GM11168 (cell line): ENCODE data around the gene CH25H.

Source experiments
- in situ Hi-C: fragments of 300-500 bp; cut with MboI; formaldehyde crosslinking; loops from one replicate; pipeline ENCODE4 v1.12.0; 2022; ENCODE audit warnings: low sequenced_read_pairs; ENCODE audit not compliant: unreplicated experiment

The CH25H gene

DNA sequence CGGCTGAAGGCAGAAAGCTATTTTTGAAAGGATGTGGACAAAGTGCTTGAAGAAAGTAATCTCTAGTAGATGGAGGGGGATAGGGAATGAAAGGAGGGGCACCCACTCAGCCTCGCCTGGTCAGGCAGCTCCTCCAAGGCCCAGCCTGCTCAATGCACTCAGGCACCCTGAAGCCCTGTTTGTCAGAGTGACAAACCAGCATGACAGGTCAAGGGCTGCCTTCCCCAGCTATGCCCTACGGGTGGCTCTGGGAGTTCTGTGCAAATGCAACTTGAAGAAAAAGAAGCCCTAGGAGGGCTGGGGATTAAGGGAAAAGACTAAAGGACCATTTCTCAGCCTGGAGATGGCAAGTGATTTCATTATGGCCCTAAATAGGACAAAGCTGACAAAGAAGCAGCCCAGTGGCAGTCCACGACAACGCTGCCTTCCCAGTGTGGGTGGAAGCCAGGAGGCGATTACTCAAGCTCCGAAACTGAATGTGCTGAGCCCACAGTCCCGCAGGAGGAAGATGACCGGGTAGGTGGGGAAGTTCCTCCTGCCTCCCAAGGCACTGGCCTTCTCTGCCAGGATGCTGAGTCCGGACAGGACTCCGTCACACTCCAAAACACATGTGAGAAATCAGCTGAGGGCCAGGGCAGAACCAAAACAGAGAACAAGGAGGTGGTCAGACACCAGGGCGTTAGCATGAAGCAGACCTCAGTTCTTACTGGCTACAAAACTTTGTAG lies 28.1 kb upstream of the CH25H start:
- in situ Hi-C loops, result no loop called here

DNA sequence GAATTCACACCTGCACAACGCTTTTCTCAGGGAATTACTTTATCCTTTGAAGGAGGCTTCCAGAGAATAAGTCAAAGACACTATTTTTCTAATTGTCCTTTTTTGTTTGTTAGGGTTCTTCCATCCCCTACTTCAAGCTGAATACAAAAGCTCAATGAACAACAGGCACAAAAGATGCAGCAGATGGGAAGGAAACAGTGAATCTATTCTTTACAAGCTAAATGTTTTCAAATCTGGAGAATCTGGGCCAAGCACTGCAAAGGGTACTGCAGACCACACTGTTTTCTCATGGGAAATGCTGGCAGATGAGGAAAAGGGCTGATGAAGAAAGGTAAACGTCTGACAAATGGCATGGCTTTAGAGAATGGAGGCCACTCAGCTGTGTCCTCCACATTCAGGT lies 25.9 kb upstream of the CH25H start:
- in situ Hi-C loops, result no loop called here

DNA sequence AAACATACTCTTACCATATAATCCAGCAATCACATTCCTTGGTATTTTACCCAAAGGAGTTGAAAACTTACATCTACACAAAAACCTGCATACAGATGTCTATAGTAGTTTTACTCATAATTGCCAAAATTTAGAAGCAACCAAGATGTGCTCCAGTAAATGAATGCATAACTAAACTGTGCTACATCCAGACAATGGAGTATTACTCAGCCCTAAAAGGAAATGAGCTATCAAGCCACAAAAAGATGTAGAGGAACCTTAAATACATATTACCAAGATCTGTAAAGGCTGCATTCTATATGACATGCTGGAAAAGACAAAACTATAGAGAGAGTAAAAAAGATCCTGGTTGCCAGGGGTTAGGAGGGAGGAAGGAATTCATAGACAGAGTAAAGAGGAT lies 21.8 kb upstream of the CH25H start:
- in situ Hi-C loops, result no loop called here

DNA sequence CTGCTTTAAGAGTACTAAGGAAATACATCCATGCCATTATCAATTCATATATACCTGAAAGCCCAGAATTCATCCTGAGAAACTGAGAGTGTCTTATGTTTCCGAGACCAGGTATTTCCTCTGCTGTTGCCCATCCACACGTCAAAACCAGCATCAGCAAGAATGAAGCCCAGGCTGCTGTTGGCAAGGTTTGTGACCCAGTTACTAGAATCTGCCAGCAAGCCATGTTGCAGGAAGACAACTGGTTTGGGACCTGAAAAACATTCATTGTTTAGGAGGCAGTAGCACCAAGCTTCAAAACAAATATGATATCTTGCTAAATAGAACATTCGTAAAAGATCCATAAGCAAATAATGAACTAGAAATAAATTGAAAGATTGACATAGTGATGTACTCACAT lies 21.0 kb upstream of the CH25H start:
- in situ Hi-C loops, result no loop called here

DNA sequence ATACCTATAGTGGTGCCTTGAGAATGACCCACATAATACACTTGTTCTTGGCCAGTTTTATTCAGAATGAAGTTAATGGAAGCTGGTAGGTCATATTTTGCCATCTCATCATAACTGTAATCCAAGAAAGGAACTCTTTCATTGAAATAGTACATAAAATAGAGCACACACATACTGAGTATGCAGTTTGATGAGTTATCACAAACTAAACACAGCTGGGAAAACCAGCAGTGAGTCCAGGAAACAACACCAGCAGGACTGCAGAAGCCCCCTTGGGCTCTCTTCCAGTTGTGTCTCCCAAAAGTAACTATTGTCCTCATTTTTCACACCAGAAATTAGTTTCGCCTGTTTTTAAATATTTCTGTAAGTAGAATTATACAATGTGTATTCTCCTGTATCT lies 19.8 kb upstream of the CH25H start:
- in situ Hi-C loops, result no loop called here

DNA sequence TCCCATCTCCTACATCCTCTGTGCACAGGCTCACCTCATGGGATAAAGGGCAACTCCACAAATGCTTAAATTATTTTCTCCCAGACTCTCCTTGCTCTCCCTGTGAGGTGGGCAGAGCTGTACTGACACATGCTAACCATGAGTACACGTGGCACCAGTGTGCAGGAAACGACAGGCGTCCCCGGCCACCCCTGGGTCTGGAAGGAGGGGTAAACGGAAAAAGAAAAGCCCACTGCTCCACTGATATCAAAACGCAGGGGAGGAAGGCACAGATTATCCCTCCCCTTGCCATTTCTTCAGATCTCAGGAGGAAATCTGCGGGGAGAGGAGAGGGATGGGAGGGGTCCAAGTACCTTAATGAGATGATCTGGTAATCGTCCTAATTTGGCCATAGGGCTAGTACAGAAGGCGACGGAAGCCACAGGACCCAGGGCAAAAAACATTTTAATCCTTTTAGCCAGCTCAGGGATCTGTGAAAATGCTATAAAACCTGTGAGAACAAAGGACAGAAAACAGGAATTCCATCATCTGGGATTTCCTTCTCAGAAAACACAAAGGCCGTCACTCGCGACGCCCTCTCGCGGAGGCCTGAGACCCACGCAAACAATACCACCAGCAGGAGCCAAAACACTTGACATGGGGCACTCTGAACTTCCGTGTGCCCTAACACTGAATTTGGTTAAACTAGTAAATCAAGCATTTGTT lies 17.8 kb upstream of the CH25H start:
- in situ Hi-C loops, result loop anchor here (25.0 kb wide), 1 partner anchor 388 kb away; no protein-coding TSS in a partner anchor

DNA sequence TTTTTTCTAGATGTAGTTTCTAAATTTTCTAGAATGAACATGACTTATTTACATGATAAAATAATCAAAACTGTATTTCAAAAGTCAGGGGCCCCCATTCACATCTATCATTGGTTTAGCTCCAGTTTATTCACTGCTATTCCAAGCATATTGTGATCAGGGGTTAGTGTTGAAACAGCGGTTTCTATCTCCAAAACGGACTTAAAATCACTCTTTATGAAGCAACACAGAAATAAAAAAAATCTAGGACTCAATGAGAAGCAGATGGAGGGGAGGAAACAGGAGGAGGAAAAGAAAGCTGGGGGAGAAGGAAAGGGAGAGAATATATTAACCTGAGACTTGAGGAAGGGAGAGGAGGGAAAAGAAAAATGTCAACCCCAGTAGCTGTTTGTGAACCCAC lies 14.8 kb upstream of the CH25H start:
- in situ Hi-C loops, result loop anchor here (25.0 kb wide), 1 partner anchor 385 kb away; no protein-coding TSS in a partner anchor

DNA sequence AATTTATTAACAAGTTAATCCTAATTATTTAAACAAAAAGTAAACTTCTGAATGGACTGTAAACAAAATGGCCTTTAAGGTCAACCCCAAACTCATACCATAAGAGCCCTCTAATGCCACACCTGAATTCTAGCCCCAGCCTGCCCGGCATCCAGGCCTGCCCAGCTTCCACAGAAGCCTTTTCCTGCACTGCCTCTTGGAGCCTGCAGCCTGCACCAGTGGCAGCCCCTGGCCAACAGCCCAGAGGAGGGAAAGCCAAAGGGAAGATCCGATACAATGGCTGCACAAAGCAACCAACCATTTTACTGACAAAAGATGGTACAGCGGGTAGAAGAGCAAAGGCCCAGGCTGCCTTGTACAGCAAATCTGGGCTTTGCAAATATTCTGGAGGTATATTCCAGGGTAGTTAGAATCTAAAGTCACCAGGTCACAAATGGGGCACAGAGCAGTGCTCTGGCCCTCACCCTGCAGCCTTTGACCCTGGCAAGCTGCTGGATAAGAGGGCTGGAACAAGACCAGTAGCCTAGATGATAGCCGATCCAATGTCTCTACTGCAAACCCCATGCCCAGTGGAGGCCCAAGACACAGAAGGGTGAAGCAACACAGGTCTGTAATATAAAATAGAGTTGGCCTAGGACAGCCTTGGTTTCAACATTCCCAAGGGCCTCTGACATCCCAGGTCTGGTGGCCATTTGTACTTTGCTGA lies 12.5 kb upstream of the CH25H start:
- in situ Hi-C loops, result loop anchor here (25.0 kb wide), 1 partner anchor 382 kb away; no protein-coding TSS in a partner anchor

DNA sequence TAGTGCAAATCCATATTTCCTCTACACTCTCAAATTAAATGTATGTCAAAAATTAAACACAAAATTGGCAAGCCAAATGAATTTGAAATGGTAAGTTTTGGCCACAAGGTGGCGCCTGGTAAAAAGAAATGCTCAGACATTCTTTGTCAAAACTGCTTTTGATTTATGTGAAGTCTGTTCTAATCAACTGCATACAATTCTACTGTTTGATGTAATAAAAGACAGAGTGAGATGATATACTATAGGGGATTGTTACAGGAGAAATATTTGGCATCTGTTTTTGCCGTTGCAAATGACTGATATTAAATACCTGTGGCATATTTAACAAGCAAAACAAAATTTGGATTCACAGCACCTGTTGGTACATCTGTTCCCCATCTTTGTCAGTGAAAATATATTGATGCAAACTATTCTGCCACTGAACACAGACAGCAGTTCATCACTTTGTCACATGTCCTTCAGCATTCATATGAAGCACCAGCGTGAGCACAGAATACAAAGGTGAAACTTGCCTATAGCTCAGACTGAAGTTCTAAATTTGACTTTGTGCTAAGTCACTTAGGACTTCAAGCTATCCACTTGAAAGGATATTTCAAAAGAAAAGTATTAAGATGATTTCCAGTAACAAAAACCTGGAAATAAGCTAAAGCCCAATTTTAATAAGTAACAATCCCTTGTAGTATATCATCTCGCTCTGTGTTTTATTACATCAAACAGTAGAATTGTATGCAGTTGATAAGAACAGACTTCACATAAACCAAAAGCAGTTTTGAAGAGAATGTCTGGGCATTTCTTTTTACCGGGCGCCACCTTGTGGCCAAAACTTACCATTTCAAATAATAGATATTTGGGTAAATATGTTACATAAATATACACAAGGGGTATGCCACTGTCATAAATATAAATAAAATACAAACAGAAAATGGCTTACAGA lies 10.2 kb upstream of the CH25H start:
- in situ Hi-C loops, result loop anchor here (25.0 kb wide), 1 partner anchor 380 kb away; no protein-coding TSS in a partner anchor

DNA sequence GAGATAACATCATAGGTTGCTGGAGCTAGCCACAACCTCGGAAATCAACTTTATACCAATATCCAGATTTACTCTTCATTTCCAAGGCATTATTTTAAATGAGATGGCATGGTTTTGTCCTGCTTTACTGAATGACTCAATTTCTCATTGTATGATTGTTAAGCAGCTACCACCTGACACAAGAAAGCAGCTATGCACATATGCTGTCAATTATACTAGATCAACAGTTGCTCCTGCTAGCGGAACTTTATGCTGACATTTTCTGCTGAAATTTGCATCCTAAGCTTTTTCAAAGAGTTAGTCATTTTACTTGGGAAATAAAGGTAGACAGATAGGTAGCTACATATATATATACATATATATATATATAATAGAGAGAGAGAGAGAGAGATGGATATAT lies 8.9 kb upstream of the CH25H start:
- in situ Hi-C loops, result loop anchor here (25.0 kb wide), 1 partner anchor 379 kb away; no protein-coding TSS in a partner anchor

DNA sequence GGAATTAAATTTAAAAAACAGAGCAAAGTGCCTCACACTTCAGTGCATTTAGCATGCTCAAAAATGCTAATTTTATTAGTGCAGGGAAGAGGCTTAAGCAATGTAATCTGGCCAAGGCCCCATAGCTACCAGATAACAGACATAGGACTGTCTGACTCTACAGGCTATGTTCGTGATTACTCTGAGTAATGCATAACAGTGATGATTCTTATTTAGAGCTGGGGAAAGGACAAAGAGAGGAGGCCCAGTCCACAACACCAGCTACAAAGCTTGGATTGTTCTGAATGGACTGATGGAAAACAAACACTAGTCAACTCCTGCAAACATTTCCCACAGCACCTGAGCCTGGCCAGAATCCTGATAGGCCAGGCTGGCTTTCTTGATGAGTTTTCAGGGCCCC lies 8.4 kb upstream of the CH25H start:
- in situ Hi-C loops, result loop anchor here (25.0 kb wide), 1 partner anchor 378 kb away; no protein-coding TSS in a partner anchor

DNA sequence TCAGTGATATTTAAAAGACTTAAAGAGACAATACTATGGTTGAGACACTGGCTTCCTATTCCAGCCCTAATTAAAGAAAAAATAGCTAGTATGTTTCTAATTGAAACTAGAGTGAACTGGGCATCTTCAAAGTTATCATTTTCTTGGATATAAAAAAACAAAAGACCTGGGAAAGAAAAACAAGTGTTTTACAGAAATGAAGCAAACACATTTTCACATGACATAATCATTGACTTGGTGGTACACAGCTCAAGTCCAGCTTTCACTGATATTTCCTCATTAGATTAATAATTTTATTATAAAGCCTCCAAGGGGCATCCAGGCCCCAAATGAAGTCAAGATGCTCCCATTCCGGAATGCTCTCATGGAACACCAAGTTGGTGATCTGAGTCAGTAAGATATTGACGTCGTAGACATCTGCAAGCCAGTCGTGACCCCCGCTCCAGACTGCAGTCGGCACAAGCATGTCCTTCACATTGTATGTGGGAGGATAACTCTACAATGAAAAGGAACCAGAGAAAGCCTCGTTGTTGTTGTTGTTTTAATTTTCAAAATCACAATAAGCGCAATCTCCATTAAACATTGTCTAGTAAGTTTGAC lies 7.5 kb upstream of the CH25H start:
- in situ Hi-C loops, result loop anchor here (5.0 to 25.0 kb wide), 3 partner anchors 182 to 377 kb away; no protein-coding TSS in a partner anchor

DNA sequence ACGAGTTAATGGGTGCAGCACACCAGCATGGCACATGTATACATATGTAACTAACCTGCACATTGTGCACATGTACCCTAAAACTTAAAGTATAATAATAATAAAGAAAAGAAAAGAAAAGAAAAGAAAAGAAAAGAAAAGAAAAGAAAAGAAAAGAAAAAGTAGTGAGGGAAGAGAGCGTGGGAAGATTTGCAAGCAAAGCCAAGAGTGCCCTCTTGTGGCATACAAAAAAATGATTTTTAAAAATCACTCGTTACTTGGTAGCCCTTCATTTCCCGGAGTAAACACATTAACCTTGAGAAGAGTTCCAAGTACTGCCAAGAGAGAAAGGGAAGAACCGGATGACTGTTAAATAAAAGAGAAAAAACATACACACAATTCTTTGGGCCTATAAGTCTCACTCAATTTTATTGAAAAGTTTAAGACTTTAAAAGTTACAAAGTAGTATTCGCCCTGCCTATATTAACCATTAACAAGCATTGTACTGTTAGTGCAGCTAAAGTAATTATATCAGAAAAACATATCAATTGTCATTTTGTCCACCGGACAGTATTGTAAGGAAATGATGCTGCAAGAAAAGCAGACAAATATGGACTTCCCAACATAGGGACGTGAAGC lies 6.2 kb upstream of the CH25H start:
- in situ Hi-C loops, result loop anchor here (5.0 to 25.0 kb wide), 3 partner anchors 181 to 376 kb away; no protein-coding TSS in a partner anchor

DNA sequence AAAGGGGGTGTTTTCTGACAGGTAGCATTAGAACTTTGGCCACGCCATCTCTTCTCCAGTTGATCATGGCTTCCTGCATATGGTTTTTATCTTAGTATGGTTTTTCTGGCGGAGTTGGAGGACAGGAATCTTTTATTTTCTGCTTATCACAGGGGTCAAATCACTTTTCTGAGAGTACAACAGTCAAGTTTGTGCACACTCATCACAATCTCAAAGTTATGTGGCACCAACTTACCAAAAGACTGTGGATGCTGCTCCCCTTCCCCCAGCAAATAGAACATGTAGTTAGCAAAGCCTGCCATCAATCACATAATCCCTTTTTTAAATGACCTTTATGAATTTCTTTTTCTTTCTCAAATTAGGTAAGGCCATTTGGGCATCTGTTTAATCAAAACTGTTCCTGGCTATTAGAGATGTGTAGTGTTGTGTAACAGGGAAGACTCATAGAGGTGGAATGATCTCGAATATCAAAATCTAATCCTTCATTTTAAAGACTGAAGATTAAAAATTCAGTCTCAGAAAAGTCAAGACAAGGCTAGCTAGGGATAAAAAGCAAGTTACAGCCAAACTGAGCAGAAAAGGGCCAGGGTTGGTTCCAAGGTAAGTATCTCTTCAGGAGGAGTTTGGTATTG lies 3.8 kb upstream of the CH25H start:
- in situ Hi-C loops, result loop anchor here (5.0 to 25.0 kb wide), 3 partner anchors 179 to 374 kb away; no protein-coding TSS in a partner anchor

DNA sequence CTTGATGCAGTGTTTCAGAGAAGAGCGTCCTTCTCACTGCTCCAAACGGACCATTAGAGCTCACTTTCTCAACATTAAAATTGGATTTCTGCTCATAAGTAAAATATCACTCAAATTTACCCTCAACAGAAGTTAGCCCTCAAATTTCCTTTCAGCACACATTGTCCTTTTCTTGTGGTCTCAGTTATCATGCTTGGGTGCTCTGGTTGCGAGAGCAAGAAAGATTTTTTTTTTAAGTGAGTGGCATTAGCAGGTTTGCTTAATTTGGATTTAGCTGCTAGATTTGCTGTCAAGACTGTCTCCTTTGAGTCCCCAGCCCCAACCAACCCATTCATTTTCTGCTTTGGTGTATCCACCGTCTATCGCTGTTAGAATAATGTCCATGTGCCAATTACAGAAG lies 2.6 kb upstream of the CH25H start:
- in situ Hi-C loops, result loop anchor here (5.0 to 25.0 kb wide), 3 partner anchors 177 to 372 kb away; no protein-coding TSS in a partner anchor

DNA sequence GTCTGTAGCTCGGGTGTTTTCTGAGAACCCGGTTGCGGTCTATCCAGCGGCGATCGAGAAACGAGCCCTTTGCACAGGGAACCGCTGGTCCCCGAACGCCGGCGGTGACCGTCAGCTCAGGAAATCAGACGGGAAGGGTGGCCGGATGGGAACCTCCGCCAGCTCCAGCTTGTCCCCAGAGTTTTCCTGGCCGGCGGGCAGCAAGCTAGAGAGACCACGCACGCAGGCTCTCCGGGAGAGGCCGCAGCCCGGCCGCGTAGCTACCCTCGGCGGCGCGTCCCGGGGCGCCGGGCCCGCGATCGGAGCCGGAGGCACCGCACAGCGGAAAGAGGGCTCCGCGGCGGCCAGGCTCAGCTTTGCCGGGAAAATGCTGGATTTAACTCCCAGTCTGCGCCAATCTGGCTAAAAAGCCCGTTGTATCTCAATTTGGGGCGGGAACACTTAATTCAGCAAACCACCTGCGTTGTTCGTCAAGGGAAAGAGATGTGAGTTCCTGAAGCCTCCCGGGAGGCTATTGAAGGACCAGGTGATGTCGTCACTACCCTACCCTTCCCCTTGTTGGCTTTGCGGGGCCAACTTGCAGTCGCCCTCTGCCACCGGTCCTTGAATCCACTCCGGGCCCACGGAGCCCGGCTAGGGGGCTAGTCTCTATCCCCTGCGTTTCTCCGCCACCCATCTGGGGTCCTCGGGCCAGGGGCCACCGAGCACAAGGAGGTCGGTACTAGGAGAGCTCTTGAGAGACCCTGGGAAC lies 859 bp upstream of the CH25H start:
- in situ Hi-C loops, result loop anchor here (25.0 kb wide), 1 partner anchor 371 kb away; no protein-coding TSS in a partner anchor

DNA sequence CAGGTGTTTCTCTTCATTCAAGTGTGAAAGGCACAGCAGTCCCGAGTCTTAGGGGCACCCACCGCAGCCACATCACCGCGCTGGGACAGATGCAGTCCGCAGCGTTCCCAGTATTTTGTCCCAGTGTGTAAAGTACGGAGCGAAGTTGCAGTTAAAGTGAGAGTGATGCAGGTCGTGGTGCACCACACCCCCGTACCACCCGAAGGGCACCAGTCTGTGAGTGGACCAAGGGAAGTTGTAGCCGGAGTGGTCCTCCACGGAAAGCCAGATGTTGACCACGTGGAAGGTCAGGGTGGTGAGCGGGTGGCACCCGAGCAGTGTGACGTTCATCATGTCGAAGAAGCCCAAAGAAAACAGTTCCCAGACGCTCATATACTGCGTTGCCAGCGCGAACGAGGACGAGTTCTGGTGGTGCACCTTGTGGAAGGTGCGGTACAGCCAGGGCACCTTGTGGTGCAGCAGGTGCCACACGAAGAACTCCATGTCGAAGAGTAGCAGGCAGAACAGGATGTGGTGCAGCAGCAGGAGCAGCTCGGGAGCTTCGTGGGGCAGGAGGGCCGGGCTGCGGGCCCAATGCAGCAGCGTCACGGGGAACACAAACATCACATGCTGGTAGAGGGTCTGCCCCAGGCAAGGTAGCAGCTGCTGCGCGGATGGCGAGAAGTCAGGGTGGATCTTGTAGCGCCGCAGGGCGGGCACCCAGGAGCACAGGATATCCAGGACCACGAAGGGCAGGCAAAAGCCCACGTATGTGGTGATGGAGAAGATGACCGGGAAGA lies 526 bp downstream of the CH25H start:
- in situ Hi-C loops, result loop anchor here (25.0 kb wide), 1 partner anchor 369 kb away; no protein-coding TSS in a partner anchor
